CD4-positive, alpha-beta T cell treated with Interleukin-21 for 1 hour (primary cell): ENCODE results near the gene HSBP1.
A peak's percentile ranks its signal among the peaks of the same experiment; 100 is the strongest.

ENCODE experiments used
- DNase-seq: peaks from one replicate; pipeline ENCODE4 v3.0.0-alpha.2; 2020

HSBP1 gene

GRCh38 chr16:83807710-83808572 lies at the start of gene HSBP1:
TSS of gene HSBP1 (plus strand) at chr16:83807978. CDS start at chr16:83808077, 99 bp downstream.
- DNase-seq = peak; percentile 95

DNA sequence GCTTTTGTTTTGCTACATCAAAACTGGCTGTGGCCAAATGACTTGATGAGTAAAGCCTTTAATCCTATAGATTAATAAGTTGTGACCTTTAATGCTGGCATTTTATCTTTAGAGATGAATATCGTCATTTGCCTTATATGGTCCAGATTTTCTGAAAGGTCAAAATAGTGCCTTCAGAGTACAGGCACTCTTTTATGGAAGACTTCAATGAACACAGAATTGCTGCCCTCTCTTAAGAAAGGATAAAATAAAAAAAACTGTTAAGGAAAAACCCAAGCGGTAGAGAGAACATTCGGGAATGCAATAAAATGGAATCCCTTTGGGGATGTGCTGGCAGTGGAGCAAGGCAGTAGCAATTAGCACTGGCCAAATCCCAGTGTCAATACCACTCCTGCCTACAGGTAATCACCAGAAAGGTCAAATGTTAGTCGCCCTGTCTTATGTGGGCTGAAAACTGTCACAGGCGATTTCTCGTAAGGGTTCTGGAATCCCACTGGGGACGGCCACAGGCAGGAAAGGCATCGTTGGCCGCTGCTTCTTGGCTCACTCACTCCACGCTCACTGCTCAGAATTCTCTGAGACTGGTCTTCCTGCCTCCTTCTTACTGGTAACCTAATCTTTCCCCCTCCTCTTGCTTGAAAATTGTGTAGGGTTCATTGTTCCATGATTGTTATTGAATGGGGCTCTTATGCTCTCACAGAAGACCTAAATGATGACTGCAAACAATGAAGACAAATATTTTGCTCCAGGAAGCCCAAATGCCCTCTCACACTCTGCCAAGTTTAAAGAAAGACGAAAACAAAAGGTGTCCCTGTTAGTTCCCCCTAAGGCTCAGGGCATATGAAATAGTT lies 45.4 kb upstream of the HSBP1 start:
- DNase-seq = no peak

- no peak for DNase-seq
Observed at GRCh38 chr16:83762992-83763358, 44.8 kb upstream of the HSBP1 start.

DNA sequence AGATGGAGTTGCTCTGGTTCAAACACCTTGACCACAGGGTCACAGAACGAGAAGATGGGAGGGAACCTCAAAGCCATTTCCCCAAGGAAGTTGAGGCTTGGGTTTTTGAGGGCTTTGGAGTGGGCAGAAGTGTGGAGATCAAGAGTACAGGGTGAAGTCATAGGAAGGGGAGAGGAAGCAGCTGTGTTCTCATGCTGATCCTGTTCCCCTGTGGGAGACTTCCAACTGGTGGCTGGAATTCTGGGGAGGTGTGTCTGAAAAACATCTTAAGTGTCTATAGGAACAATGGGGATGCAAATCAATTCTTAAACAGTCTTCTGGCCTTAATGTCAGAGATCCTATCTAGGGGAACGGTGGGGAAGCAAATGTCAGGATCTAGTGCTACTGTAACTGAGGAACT lies 38.8 kb upstream of the HSBP1 start:
- DNase-seq = no peak

DNA sequence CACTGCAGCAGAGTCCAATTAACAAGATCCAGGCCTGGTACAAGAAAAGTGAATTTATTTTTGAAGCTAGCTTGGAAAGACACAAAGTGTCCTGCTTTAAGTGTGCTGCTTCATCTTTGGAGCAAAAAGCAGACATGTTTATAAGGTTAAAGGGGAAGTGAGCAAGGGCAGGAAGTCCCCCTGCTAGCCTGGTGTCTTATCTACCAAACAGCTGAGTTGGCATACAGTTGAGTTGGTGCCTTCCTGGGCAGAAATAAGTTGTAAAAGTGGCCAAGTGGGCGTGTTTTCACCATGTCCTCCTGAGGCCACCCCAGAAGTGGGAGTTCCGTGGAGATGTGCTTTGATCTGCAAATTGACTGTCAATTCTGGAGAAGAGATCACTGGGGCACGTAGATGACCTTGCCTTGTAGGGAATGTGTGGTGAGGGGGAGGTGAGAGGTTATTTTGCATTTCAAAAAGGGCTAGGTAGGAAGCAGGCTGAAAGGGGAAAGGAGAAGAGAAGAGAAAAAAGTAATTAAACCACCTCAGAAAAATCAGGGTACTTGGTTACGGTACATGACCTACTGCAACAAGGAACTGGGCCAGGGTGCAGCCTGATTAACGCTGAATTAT lies 38.3 kb upstream of the HSBP1 start:
- no peak for DNase-seq

- DNase-seq = no peak
Observed at GRCh38 chr16:83771306-83771942, 36.4 kb upstream of the HSBP1 start.

DNA sequence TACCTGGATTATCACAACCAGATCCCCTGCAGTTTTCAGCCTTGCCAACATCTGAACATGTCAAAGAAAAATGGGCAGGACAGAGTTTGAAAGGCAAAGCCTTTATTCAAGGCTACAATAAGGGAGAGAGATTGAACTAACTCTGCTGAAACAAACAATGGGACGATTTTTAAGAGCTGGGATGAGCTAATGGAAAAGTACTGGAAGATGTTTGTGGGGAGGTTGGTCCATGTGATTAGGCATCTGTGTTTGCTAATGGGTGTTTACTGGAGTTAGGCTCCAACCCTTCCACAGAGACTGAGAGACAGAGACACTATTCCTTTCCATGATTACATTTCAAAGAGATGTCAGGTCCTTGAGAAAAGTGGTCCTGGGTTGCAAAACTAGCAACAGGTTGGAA lies 35.0 kb upstream of the HSBP1 start:
- no peak for DNase-seq

DNA sequence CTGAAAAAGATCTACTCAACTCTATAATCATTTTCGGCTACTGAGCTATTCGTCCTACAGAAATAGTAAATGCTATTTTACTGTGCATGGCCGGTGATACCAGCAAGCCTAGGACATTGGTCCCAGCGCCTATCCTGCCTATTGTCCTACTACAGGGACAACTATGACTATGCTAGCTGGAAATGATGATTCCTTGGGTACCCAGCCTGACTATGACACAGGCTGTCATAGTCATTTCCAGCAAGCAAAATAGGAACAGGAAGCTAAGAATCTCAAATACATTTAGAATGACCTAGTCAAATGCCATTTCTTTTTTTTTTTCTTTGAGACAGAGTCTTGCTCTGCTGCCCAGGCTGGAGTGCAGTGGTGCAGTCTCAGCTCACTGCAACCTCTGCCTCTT lies 33.7 kb upstream of the HSBP1 start:
- DNase-seq = no peak

DNA sequence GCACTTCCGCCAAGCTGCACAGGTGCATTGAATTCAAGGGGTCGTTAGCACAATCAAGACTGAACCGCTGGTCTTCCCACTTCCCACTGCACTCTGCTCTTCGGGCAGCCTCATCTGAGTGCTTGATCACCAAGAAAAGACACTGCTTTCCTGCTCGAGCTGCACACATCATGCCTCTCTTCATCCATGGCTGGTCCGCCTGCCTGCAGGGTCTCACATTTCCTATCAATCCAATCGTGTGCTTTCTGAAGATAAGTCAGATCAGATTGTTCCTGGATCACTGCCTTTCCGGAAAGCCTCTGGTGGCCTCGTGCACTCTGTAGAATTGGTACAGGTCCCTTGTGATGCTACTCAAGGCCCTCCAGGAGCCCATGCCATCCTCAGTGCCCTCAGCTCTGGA lies 30.8 kb upstream of the HSBP1 start:
- no peak for DNase-seq

DNA sequence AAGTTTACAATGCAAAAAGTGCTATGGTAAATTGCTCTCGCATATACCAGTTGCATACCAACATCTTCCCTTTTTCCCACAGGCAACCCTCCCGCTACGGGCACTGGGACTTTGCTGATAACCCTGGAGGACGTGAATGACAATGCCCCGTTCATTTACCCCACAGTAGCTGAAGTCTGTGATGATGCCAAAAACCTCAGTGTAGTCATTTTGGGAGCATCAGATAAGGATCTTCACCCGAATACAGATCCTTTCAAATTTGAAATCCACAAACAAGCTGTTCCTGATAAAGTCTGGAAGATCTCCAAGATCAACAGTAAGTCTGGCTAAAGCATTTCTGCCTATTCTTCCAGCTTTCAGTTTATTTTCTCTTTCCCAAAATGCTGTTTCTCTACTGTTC lies 27.9 kb upstream of the HSBP1 start:
- no peak for DNase-seq

- DNase-seq = no peak
Observed at GRCh38 chr16:83785455-83785854, 22.3 kb upstream of the HSBP1 start.

- DNase-seq = no peak
Observed at GRCh38 chr16:83789642-83790401, 18.0 kb upstream of the HSBP1 start.

- DNase-seq = no peak
Observed at GRCh38 chr16:83791916-83792315, 15.9 kb upstream of the HSBP1 start.

DNA sequence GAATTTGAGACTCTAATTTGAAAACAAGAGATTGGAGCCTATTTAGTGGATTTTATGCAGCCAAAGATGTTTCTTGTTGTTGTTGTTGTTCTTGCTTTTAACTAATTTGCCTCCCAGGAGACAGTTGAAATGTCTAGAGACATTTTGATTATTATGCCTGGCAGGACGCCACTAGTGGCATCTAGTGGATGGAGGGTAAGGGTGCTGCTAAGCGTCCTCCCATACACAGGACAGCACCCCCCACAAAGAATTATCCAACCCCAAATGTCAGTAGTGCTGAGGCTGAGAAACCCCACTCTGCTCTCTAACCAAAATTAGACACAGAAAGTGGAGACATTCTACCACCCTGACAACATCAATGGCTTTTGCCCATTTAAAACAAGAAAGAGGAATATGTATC lies 15.4 kb upstream of the HSBP1 start:
- no peak for DNase-seq

GRCh38 chr16:83793179-83793578 lies 14.6 kb upstream of the HSBP1 start:
- no peak for DNase-seq

DNA sequence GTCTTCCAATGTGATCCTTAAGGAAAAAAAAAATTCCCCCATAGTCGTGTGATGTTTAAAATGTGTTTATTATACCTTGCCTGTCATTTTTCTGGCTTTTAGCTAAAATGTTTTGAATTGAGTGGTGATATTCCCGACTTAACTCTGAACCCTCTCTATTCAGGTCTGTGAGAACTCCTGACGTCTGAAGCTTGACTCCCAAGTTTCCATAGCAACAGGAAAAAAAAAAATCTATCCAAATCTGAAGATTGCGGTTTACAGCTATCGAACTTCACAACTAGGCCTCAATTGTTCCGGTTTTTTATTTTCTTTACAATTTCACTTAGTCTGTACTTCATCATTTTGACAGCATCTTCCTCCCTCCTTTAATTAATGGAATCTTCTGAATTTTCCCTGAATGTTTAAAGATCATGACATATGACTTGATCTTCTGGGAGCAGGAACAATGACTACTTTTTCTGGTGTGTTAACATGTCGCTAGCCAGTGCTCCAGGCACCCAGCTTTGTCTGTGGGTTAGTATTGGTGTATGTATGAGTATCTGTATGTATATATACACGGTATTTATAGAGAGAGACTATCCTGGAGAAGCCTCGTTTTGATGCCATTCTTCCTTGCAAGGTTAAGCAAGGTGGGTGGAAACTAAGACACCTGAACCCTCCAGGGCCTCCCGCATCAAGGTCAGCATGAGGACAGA lies 12.8 kb upstream of the HSBP1 start:
- no peak for DNase-seq

DNA sequence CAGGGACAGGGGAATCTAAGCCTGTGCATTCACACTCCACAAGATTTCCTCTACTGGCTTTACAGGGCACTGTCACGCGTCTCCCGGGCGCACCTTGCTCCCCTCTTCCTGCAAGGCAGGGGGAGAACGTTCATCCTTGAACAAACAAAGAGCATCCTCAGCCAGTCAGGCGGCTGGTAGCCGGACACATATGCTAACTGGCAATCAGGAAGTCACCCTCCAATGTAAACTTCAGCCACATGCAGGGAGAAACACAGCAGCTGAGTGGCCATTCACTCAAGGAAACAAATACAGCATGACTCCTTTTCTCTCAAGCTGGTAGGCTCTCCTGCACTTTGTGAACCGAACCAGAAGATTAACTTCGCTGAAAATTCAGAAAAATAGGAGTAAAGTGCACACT lies 10.8 kb upstream of the HSBP1 start:
- DNase-seq = no peak

DNA sequence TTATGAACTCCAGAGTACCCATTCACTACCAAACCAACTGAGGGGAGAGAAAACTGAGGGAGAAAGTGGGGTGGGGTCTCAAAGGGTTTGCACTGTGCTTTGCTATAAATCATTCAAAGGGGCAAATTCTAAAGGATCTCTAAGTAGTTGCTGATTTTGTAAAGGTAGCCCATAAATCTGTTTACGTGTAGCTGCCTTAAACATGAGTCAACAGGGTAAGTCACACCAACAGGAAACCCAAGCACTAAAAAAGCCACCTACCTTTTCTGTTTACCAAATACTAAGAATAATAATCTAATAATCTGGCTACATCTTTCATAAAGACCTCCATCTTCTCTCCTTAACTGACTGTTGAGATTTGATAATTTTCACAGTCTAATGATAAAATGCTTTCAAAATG lies 8.4 kb upstream of the HSBP1 start:
- no peak for DNase-seq

DNA sequence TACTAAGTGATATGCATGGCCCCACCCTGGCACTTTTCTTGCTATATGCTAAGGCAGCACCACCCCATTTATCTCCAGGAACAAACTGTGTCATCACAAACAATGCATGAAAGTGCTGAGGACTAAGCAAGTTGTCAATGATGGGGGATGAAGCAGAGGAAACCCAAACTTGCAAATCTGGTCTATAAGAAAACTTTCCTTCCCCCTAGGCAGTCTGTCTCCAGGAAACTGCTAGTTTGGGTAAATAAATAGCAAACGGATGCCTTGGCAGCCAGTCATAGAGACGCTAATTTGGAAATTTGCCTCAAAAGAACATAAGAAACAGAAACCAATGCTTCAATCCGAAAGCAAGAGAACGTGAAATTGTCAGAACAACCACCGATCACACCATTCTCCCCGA lies 5.6 kb upstream of the HSBP1 start:
- DNase-seq = peak; percentile 11

GRCh38 chr16:83802554-83803205 lies 5.1 kb upstream of the HSBP1 start:
- DNase-seq = no peak

DNA sequence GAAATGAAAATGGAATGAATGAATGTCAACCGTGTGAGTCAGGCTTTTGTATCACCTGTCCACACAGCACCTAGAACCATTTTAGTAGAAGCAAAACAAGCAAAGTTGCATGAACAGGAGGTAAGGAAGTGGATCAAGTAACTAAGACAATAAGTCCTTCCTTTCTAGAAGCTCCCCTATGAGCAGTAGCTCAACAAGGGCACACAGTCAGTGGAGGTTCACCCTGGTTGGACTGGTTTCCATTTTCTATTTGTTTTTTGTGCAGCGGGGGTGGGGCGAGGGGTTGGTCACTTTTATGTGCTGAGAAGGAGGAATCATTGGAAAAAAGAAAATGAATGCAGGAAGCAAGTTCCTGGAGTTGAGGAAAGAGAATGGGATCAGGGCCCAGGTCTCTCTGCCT lies 4.0 kb upstream of the HSBP1 start:
- no peak for DNase-seq
